NCI-H446 (cell line): Measurements from ENCODE around the gene COG5.
"Not testable (repeated sequence)": the region's sequence is repeated elsewhere in the genome, so short reads cannot be mapped to it uniquely, and the experiment has no call there.

Experiments used
- DNase-seq, 2 experiments: peaks; one replicate each; lab custom pipeline; 2025; lab: John Stamatoyannopoulos, UW

COG5 gene

GRCh38 chr7:107224374-107225223 is 339.1 kb downstream of the COG5 start:
- DNase-seq: no peak

- DNase-seq: not testable (repeated sequence)
These were observed 342.9 kb downstream of the COG5 start for GRCh38 chr7:107220806-107221205.

GRCh38 chr7:107220356-107220755 is 343.4 kb downstream of the COG5 start:
- DNase-seq: no peak

GRCh38 chr7:107219563-107220244 is 344.0 kb downstream of the COG5 start:
- DNase-seq: no peak

- no peak for DNase-seq
These were observed 349.8 kb downstream of the COG5 start for GRCh38 chr7:107213945-107214344.

- DNase-seq: peak in 1 of 2 experiments; percentile 4
These were observed 350.4 kb downstream of the COG5 start for GRCh38 chr7:107213193-107213788.

- no peak for DNase-seq
These were observed 351.0 kb downstream of the COG5 start for GRCh38 chr7:107212725-107213124.

- DNase-seq: no peak
These were observed 353.3 kb downstream of the COG5 start for GRCh38 chr7:107210400-107210799.

- DNase-seq: no peak
These were observed 354.2 kb downstream of the COG5 start for GRCh38 chr7:107209565-107209964.

GRCh38 chr7:107208563-107208962 is 355.2 kb downstream of the COG5 start:
- DNase-seq: no peak

GRCh38 chr7:107208024-107208521 is 355.6 kb downstream of the COG5 start:
- DNase-seq: no peak

GRCh38 chr7:107207459-107207858 is 356.3 kb downstream of the COG5 start:
- no peak for DNase-seq

- no peak for DNase-seq
These were observed 357.0 kb downstream of the COG5 start for GRCh38 chr7:107206706-107207105.

GRCh38 chr7:107206136-107206535 is 357.6 kb downstream of the COG5 start:
- no peak for DNase-seq

- DNase-seq: no peak
These were observed 360.1 kb downstream of the COG5 start for GRCh38 chr7:107203607-107204006.

GRCh38 chr7:107201795-107202450 is 361.8 kb downstream of the COG5 start:
- peak; percentile 33 to 83 for DNase-seq

- DNase-seq: no peak
These were observed 366.7 kb downstream of the COG5 start for GRCh38 chr7:107196834-107197610.

- no peak for DNase-seq
These were observed 369.7 kb downstream of the COG5 start for GRCh38 chr7:107194052-107194451.

GRCh38 chr7:107190090-107190489 is 373.6 kb downstream of the COG5 start:
- DNase-seq: no peak

- DNase-seq: no peak
These were observed 375.9 kb downstream of the COG5 start for GRCh38 chr7:107187774-107188173.

GRCh38 chr7:107186240-107186639 is 377.5 kb downstream of the COG5 start:
- no peak for DNase-seq
